SIG-M5 (cell line): ENCODE results near the gene MEF2B.

ENCODE experiments used
- DNase-seq: peaks from one replicate; lab custom pipeline; 2025; lab: John Stamatoyannopoulos, UW

The MEF2B gene

DNA sequence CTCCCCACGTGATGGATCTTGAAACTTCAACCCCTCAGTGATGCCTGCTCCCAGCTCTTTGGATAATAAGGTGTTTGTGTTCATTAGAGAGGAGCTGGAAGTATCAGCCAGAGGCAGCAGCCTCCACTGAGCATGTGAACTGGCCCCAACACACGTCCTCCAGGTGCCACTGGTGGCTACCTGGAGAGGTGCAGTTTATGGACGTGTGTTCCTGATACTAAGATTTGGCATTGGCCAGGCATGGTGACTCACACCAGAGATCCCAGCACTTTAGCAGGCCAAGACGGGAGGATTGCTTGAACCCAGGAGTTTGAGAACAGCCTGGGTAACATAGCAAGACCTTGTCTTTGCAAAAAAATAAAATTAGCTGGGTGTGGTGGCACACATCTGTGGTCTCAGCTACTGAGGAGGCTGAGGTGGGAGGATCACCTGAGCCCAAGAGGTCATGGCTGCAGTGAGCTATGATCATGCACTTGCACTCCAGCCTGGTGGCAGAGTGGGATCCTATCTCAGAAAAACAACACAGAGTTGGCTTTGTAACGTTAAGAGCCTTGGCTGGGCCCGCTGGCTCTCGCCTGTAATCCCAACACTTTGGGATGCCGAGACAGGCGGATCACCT, 71.9 kb downstream of the MEF2B start:
- no peak for DNase-seq

DNA sequence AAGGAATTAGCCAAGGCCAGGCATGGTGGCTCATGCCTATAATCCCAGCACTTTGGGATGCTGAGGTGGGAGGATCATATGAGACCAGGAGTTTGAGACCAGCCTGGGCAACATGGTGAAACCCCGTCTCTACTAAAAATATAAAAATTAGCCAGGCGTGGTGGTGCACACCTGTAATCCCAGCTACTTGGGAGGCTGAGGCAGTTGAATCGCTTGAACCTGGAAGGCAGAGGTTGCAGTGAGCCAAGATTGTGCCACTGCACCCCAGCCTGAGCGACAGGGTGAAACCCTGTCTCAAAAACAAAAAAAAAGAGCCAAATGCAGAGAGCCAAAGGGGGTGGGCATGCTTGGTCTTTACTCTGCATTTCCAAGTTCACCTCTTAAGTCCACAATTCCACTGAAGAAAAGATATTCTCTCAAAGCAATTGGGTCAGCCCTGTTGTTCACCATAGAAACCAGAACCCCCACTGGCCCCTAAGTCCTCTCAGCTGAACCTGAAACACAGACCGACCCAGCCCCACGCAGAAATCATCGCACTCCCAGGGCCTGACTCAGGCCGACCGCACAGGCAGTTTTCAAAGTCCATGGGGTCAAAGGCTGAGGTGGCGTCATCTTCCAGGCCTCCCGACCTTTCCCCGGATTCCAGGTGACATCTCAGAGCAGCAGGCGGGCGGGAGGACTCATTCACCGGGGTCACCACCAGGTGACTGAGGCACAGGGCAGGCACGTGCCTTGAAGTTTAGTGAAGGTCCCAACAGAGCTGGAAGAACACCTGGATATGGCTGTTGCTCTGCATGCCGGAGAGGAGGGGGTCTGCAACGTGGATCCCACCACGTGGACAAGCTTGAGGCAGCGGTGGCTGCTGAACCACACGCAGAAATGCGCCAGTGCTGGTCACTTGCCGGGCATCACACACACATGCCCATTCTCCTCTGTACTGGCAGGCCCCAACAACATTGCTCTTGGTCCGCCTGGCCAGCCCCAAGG, 73.1 kb downstream of the MEF2B start:
- no peak for DNase-seq

DNA sequence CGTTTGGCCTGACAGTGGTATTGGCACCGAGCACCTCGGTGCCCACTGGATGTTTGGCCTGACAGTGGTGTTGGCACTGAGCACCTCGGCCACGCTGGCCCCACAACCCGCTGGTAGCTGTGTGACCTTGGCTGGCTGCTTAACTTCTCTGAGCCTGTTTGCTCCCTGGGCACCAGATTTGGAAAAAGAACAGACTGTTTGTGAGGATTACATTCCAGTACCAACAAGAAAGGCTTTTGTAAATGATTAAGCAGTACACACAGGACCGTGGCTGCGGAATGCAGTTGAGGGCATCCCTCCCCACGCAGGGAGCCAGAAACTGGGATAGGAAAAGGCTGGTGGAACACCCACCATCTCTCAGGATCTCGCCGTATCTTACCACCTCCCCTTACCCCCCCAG, 74.4 kb downstream of the MEF2B start:
- no peak for DNase-seq
